HG02571 (cell line): Measurements from ENCODE around the gene SLC25A45.

Experiments used
- ATAC-seq: cut with Tn5 transposase; IDR thresholded peaks from one replicate; pipeline ENCODE4 v1.9.1; 2021; ENCODE audit warnings: mild to moderate bottlenecking, moderate library complexity; ENCODE audit not compliant: unreplicated experiment

SLC25A45 gene

GRCh38 chr11:65404638-65405339, 22.3 kb upstream of the SLC25A45 start:
- ATAC-seq: no peak

- ATAC-seq: no peak
These were observed 21.8 kb upstream of the SLC25A45 start for GRCh38 chr11:65404210-65404609.

- no peak for ATAC-seq
These were observed 21.2 kb upstream of the SLC25A45 start for GRCh38 chr11:65403607-65404121.

- ATAC-seq: no peak
These were observed 20.3 kb upstream of the SLC25A45 start for GRCh38 chr11:65402790-65403189.

GRCh38 chr11:65401803-65402248, 19.4 kb upstream of the SLC25A45 start:
- ATAC-seq: no peak

GRCh38 chr11:65401073-65401802, 18.8 kb upstream of the SLC25A45 start:
- ATAC-seq: no peak

GRCh38 chr11:65400307-65401072, 18.0 kb upstream of the SLC25A45 start:
- ATAC-seq: no peak

- no peak for ATAC-seq
These were observed 17.4 kb upstream of the SLC25A45 start for GRCh38 chr11:65399845-65400244.

GRCh38 chr11:65399249-65399648, 16.8 kb upstream of the SLC25A45 start:
- ATAC-seq: no peak

- no peak for ATAC-seq
These were observed 16.0 kb upstream of the SLC25A45 start for GRCh38 chr11:65398362-65398910.

- no peak for ATAC-seq
These were observed 14.6 kb upstream of the SLC25A45 start for GRCh38 chr11:65396769-65397745.

- no peak for ATAC-seq
These were observed 13.6 kb upstream of the SLC25A45 start for GRCh38 chr11:65395961-65396530.

- ATAC-seq: no peak
These were observed 11.7 kb upstream of the SLC25A45 start for GRCh38 chr11:65394125-65394536.

- no peak for ATAC-seq
These were observed 11.2 kb upstream of the SLC25A45 start for GRCh38 chr11:65393513-65394079.

GRCh38 chr11:65392899-65393298, 10.5 kb upstream of the SLC25A45 start:
- no peak for ATAC-seq

- no peak for ATAC-seq
These were observed 9.9 kb upstream of the SLC25A45 start for GRCh38 chr11:65392186-65392829.

- no peak for ATAC-seq
These were observed 8.6 kb upstream of the SLC25A45 start for GRCh38 chr11:65390996-65391395.

GRCh38 chr11:65390099-65390941, 7.9 kb upstream of the SLC25A45 start:
- no peak for ATAC-seq
